Rectal smooth muscle tissue (tissue), 1 donor: ENCODE measurements around the gene CCDC71L.

ENCODE experiments used
- H3K27ac ChIP-seq: one replicate; pipeline ENCODE4 v1.7.0; 2013; ENCODE audit warnings: low read depth, low read length, inconsistent platforms
- H3K27me3 ChIP-seq: one replicate; pipeline ENCODE4 v1.7.0; 2013; ENCODE audit warnings: low read length; ENCODE audit not compliant: control insufficient read depth, insufficient read depth
- H3K36me3 ChIP-seq: one replicate; pipeline ENCODE4 v1.7.0; 2013; ENCODE audit warnings: low read length; ENCODE audit not compliant: control insufficient read depth, insufficient read depth
- H3K4me1 ChIP-seq: one replicate; pipeline ENCODE4 v1.7.0; 2013; ENCODE audit warnings: low read length; ENCODE audit not compliant: control insufficient read depth, insufficient read depth
- H3K4me3 ChIP-seq: one replicate; pipeline ENCODE4 v1.7.0; 2013; ENCODE audit warnings: low read length
- H3K9ac ChIP-seq: one replicate; pipeline ENCODE4 v1.7.0; 2013; ENCODE audit warnings: low read length

The CCDC71L gene

GRCh38 chr7:106655703-106656498, 5.1 kb downstream of the CCDC71L start:
- H3K9ac ChIP-seq, result no peak overlapping the region
- H3K27me3 ChIP-seq, result no peaks in the 10 kb centered on the region
- H3K36me3 ChIP-seq, result no peaks in the 10 kb centered on the region
- H3K4me1 ChIP-seq, result peaks cover 5% of the 10 kb centered on the region
- H3K4me3 ChIP-seq, result no peak overlapping the region
- H3K27ac ChIP-seq, result no peak overlapping the region

GRCh38 chr7:106653488-106653887, 7.5 kb downstream of the CCDC71L start:
- H3K27ac ChIP-seq, result no peak overlapping the region
- no peak overlapping the region for H3K4me3 ChIP-seq
- no peaks in the 10 kb centered on the region for H3K4me1 ChIP-seq
- H3K9ac ChIP-seq, result no peak overlapping the region
- no peaks in the 10 kb centered on the region for H3K36me3 ChIP-seq
- no peaks in the 10 kb centered on the region for H3K27me3 ChIP-seq

- Histone ChIP-seq H3K27me3 (no peaks in the 10 kb centered on the region), H3K36me3 (no peaks in the 10 kb centered on the region), H3K9ac (no peak overlapping the region), H3K4me3 (no peak overlapping the region), H3K4me1 (no peaks in the 10 kb centered on the region), H3K27ac (no peak overlapping the region)
These were observed 8.0 kb downstream of the CCDC71L start for GRCh38 chr7:106652909-106653308.

GRCh38 chr7:106652092-106652491, 8.9 kb downstream of the CCDC71L start:
- H3K27me3 ChIP-seq, result no peaks in the 10 kb centered on the region
- H3K4me3 ChIP-seq, result no peak overlapping the region
- no peaks in the 10 kb centered on the region for H3K36me3 ChIP-seq
- H3K4me1 ChIP-seq, result no peaks in the 10 kb centered on the region
- no peak overlapping the region for H3K9ac ChIP-seq
- H3K27ac ChIP-seq, result no peak overlapping the region

- Histone ChIP-seq H3K9ac (no peak overlapping the region), H3K4me1 (no peaks in the 10 kb centered on the region), H3K36me3 (no peaks in the 10 kb centered on the region)
These were observed 14.7 kb downstream of the CCDC71L start for GRCh38 chr7:106646256-106646655.

GRCh38 chr7:106644999-106645398, 16.0 kb downstream of the CCDC71L start:
- Histone ChIP-seq H3K36me3 (no peaks in the 10 kb centered on the region), H3K27ac (no peak overlapping the region), H3K4me1 (no peaks in the 10 kb centered on the region), H3K4me3 (no peak overlapping the region), H3K27me3 (no peaks in the 10 kb centered on the region), H3K9ac (no peak overlapping the region)

More at GRCh38 chr7:106646256-106646655, 14.7 kb downstream of the CCDC71L start:
- Histone ChIP-seq H3K4me3 (no peak overlapping the region), H3K27ac (no peak overlapping the region), H3K27me3 (no peaks in the 10 kb centered on the region)

- Histone ChIP-seq H3K27me3 (no peaks in the 10 kb centered on the region), H3K36me3 (no peaks in the 10 kb centered on the region), H3K4me3 (no peak overlapping the region), H3K9ac (no peak overlapping the region), H3K27ac (no peak overlapping the region), H3K4me1 (no peaks in the 10 kb centered on the region)
These were observed 17.6 kb downstream of the CCDC71L start for GRCh38 chr7:106643216-106644000.

- no peak overlapping the region for H3K27ac ChIP-seq
- H3K4me1 ChIP-seq, result no peaks in the 10 kb centered on the region
- no peaks in the 10 kb centered on the region for H3K27me3 ChIP-seq
These were observed 19.5 kb downstream of the CCDC71L start for GRCh38 chr7:106641416-106641815.

GRCh38 chr7:106640368-106641141, 20.4 kb downstream of the CCDC71L start:
- Histone ChIP-seq H3K4me3 (no peak overlapping the region), H3K9ac (no peak overlapping the region), H3K27me3 (no peaks in the 10 kb centered on the region), H3K4me1 (no peaks in the 10 kb centered on the region), H3K27ac (no peak overlapping the region), H3K36me3 (no peaks in the 10 kb centered on the region)

More at GRCh38 chr7:106641416-106641815, 19.5 kb downstream of the CCDC71L start:
- no peaks in the 10 kb centered on the region for H3K36me3 ChIP-seq
- no peak overlapping the region for H3K9ac ChIP-seq
- no peak overlapping the region for H3K4me3 ChIP-seq

- no peaks in the 10 kb centered on the region for H3K36me3 ChIP-seq
- no peak overlapping the region for H3K27ac ChIP-seq
These were observed 21.3 kb downstream of the CCDC71L start for GRCh38 chr7:106639476-106640334.

GRCh38 chr7:106635411-106635810, 25.5 kb downstream of the CCDC71L start:
- no peak overlapping the region for H3K4me3 ChIP-seq
- H3K36me3 ChIP-seq, result no peaks in the 10 kb centered on the region
- H3K4me1 ChIP-seq, result no peaks in the 10 kb centered on the region
- no peak overlapping the region for H3K9ac ChIP-seq
- no peak overlapping the region for H3K27ac ChIP-seq
- no peaks in the 10 kb centered on the region for H3K27me3 ChIP-seq

More at GRCh38 chr7:106639476-106640334, 21.3 kb downstream of the CCDC71L start:
- Histone ChIP-seq H3K4me1 (no peaks in the 10 kb centered on the region), H3K4me3 (no peak overlapping the region), H3K27me3 (no peaks in the 10 kb centered on the region), H3K9ac (no peak overlapping the region)
